NOMO-1 treated with dmso at 0.1 percent for 144 hours (cell line): ENCODE results near the gene ADCK1.
A peak's percentile ranks its signal among the peaks of the same experiment; 100 is the strongest.
"Not testable (repeated sequence)": the region's sequence is repeated elsewhere in the genome, so short reads cannot be mapped to it uniquely, and the experiment has no call there.

Source experiments
- DNase-seq: peaks from one replicate; lab custom pipeline; 2025; ENCODE audit not compliant: unreplicated experiment; lab: John Stamatoyannopoulos, UW

ADCK1 gene, protein sequence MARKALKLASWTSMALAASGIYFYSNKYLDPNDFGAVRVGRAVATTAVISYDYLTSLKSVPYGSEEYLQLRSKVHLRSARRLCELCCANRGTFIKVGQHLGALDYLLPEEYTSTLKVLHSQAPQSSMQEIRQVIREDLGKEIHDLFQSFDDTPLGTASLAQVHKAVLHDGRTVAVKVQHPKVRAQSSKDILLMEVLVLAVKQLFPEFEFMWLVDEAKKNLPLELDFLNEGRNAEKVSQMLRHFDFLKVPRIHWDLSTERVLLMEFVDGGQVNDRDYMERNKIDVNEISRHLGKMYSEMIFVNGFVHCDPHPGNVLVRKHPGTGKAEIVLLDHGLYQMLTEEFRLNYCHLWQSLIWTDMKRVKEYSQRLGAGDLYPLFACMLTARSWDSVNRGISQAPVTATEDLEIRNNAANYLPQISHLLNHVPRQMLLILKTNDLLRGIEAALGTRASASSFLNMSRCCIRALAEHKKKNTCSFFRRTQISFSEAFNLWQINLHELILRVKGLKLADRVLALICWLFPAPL

DNA sequence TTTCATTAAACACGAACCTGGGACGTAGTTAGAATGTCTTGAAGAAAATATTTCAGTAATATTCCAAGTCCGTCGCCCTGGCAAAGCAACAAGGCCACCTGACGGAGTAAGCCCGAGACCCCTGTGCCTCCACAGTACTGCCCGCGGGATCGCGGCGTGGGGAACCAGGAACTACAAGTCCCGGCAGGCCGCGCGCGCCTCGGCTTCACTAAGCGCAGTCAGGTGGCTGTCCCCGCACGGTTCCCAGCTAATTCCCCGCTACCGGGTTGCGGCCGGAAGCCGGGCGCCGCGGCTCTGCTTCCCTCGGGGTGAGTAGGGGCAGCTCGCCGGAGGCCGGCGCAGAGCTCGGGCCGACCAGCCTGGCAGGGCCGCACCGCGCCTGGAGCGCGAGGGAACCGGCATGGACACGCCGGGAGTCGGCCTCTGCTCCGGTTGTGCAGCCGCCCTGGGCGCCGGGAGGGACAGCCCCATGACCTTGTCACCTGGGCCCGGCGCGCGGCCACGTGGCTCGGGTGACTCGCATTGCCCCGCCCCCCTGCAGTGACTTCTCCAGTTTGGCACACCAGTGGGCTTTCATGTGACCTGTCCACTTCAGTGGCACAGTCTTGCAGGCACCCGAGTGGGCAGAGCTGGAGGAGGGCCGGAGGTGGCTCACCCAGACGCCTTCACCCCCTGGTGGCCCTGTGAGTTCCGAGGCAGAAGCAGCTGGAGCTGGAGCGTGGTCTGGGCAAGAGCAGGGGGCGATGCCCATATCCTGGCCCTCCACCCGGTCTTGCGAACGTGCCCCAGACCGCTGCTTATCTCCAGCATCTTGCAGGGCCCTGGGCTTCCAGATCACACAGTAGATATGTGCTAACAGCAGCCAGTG, at the start of gene ADCK1:
ADCK1 (plus strand) TSS at position 247 of the 868 bp plus-strand sequence. CDS start 18,870 bp downstream, outside the sequence.
- peak; percentile 59 for DNase-seq

DNA sequence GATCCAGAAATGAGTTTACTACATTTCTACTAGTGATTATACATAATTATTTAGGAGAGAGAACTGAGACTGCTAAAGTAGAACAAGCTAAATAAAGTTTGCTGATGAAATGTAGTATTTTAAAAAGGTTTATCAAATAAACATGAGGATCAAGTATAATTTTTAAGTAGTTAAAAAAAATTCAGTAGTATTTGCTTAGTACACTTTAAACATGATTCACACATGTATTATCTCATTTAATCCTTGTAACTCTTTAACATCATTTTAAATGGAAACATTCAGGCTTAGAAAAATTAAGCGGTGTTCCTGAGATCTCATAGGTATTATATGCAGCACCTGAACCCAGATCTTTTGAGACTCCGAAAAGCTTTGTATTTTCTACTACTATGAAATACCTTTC, 47.6 kb upstream of the ADCK1 start:
- DNase-seq = no peak

DNA sequence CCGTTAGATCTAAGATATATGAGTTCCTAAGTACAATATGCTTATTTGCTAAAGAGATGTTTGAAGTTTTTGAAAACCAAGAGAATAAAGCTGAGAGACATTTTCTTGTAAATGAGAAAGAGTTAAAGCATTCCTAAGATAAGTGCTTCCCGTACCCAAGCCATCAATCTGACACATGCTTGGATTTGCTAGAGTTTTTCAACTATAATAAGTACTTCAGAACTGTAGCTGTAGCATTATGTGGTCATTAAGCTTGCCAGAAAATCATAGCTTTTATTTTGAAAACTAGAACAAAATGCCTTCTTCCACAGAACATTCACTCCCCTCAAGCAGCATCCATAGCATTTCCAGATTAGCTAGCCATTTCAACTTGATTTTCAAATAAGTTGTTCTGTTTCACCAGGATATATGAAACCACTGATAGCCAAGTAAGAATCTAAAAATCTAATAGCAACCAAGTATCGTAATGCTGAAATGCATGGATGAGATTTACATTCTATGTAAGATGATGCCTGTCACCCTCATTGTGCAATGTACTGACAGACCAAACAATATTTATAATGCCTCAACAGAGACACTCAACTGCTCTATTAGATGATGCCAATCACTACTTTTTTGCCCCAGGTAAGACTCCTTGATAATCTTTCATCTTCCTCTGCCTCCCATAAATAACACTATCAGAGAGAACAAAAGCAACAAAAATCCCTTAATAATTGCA, 47.0 kb upstream of the ADCK1 start:
- DNase-seq = no peak

DNA sequence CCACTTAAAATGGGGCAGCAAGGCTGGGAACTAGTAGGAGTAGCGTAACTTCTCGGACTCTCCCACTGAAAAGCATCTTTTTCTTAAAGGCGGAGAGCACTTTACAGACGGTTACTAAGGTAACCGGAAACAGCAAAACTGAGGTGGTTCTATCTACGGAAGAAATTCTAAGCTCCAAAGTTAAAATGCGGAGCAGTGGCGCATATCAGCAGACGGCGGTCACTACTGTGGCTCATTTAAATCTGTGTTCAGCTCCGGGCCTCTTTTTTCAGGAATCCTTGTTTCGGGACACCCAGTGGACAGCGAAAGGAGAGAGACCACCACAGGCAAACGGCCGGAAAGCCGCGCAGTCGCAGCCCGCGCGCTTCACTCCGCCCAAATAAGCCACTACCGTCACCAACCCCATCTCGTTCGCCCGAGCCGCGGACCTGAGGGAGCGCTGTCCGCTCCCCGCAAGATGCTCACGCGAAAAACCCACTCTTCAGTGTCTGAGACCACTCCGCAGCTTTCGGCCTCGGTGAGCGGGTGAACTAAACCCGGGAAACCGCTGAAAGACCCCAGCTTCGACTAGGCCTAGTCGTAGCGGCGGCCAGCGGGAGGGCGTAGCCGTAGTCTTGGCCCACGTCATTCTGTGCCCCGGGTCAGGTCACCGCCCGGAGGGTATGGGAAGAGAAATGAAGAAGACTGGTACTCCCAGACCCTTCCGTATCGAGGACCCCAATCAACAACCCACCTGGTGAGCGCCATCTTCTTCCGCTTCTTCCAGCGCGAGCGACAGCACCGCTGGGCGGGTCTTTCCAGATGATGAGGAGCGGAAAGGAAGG, 39.3 kb upstream of the ADCK1 start, which contains the start of gene SNW1:
SNW1 (minus strand) TSS at position 776 of the 824 bp plus-strand sequence; CDS start at position 747, 29 bp downstream.
- peak; percentile 93 for DNase-seq

DNA sequence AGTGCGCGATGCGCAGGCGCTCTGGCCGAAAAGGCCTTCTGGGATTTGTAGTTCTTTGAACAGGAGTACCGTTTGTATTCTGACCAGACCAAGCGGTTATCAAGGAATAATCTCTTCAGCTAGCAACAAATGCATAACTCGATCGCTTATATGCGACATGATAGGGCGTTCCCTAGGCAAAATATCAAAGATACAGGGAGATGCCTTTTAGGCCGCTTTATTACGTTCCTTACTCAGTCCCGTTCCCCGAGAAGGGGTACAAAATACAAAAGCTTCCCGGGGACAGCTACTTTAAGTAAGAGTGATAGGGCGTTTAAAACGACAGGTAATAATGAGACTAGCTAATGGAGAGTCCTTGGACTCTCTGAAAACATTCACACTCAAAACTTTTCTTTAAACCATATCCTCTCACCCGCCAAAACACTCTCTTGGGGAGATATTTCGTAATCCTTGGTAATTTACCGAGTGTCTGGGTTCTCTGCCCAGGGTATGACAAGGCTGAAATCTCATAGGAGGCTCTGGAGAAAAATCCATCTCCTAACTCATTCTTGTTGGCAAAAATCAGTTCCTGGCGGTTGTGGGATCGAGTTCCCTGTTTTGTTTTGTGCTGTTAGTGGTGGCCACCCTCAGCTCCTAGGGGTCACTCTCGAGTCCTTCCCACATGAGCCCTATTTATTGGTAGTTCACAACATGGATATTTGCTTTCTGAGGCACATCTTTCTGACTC, 38.5 kb upstream of the ADCK1 start:
- DNase-seq = peak; percentile 6

DNA sequence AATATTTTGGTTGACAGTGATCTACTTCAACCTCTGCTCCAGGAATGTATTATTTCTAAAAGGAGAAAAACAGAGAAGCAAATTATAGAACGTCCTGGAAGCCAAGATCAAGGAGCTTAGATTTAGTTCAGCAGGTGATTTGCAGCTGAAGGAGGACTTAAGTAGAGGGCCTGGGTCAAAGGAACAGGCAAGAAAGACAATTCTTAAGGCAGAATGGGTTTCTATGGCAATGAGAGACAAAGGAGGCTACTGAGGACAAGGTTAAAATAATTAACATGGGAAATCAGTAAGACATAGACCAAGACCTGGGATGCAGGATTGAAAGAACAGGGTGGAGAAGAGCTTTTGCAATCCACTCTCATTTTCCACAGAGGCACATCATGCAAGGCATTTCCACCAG, 36.6 kb upstream of the ADCK1 start:
- no peak for DNase-seq

DNA sequence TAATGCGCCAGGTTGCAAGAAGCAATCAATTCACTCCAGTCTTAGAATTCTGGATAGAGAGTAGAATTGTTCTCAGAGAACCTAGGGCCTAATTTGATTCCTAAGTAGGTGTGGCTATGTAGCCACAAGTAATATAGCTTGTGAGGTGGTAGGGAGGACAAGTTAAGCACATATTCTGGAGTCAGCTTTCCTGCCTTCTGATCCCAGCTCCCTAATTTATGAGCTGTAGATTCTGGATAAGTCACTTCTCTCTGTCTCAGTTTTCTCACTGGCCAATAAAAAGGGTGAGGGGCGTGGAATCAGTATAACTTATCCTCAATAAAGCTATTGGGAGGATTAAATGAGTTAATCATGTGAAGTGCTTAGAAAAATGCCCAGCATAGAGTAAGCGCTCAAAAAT, 35.9 kb upstream of the ADCK1 start:
- DNase-seq = no peak

DNA sequence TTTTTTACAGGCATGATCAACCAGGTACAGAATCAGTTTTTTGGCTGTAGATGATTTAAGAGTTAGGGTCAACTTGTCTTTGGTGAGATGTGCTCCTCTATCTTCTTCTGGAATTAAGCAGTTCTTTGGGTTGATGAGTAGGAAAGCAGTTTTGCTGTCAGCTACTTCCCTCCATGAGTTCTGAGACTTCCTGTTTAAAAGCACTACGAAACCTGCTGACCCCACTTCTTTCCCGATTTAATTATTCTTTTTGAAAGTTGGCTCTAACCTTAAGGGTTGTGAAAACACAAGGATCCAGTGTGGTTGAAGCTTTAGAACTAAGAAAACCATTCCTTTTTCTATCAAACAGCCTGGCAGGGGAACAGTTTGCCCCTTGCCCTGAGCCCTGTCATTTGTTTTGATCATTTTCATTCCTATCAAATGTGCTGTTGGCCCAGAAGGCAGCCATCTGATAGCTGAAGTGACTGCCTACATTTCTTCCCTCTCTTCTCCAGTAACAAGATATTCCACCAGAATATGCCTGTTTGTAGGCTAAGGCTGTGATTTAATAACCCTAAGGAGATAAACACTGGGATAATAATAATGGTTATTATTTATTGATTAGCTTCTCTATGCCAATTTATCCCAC, 31.4 kb upstream of the ADCK1 start:
- DNase-seq = not testable (repeated sequence)

DNA sequence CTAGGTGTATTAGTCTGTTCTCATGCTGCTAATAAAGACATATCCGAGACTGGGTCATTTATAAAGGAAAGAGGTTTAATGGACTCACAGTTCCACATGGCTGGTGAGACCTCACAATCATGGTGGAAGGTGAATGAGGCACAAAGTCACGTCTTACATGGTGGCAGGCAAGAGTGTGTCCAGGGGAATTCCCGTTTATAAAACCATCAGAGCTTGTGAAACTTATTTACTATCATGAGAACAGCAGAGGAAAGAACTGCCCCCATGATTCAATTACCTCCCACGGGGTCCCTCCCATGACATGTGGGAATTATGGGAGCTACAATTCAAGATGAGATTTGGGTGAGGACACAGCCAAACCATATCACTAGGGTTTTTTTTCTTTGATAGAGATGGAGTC, 25.9 kb upstream of the ADCK1 start:
- DNase-seq = not testable (repeated sequence)

DNA sequence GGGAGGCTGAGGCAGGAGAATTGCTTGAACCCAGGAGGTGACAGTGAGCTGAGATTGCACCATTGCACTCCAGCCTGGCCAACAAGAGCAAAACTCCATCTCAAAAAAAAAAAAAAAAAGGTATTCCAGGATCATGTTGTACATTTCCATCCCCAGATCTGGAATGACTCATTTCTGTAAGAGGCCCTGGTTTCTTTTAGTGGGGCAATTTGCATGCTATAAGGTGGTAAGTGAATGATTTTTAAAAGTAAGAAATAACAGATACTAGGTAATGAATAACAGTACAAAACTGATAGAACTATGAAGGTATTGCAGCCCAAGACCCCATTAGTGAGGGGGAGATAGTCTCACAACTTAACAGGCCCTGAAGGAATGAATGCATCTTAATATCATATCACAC, 17.7 kb upstream of the ADCK1 start:
- no peak for DNase-seq

DNA sequence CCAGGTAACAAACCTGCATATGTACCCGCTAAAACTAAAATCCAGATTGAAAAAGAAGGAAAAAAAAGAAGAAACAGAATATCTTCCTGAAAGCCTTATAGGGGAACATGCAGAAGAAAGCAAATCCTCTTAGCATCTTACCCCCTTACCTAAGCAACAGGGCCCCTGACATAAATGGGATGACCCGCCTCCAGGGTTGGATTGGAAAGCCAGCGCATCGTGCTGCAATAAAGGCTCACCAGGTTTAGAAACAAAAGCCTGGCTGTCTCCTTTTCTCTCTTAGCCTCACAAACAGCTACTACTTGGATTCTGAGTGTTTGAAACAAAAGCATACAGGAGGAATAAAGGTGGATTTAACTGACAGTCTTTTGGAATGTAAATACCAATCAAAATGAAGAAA, 13.8 kb upstream of the ADCK1 start:
- no peak for DNase-seq

DNA sequence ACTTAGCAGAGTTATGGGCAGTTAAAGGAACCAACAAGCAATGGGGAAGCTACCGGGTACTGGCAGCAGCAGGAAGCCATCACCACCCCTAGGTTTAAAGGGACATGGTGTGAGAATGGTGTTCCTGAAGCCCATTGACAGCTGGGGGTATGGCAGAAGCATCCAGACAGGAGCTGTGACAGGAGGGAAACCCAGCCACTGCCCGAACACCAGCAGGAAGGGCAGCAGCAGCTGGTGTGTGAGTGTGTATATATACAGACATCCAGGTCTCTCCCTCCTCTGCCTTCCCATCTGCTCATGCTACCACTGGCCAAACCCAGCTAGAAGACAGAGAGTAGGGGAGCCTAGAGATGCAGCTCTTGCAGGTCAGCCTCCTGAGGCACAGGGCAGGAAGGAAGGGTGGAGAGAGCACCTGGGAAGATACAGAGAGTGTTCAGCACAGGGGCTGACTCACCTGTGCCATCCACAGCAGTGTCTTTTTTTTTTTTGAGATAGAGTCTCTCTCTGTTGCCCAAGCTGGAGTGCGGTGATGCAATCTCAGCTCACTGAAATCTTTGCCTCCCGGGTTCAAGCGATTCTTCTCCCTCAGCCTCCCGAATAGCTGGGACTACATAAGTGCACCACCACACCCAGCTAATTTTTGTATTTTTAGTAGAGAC, 9.2 kb upstream of the ADCK1 start:
- no peak for DNase-seq

DNA sequence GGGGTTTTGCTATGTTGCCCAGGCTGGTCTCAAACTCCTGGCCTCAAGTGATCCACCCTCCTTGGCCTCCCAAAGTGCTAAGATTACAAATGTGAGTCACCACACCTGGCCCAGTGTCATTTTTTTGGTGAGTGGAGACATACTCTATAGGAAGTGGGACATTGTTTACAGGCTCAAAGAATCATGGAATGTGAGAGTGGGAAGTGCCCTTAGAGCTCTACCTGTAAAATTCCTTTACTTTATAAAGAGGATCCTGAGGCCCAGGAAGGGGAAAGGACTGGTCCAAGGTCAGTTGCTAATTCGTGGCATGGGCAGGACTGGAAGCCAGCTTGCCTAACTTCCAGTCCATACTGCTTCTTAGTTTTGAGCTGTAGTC, 8.7 kb upstream of the ADCK1 start:
- no peak for DNase-seq

DNA sequence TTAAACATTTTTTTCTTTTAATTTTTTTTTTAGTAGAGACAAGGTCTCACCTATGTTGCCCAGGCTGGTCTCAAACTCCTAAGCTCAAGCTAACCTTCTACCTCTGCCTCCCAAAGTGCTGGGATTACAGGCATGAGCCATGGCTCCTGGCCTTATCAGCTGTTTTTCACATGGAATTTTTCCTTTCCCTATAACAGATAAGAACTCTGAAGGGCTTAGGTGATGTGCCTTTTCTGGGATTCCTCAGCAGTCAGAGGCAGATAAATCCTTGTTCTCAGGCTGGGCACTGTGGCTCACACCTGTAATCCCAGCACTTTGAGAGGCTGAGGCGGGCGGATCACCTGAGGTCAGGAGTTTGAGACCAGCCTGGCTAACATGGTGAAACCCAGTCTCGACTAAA, 6.7 kb upstream of the ADCK1 start:
- DNase-seq = not testable (repeated sequence)

DNA sequence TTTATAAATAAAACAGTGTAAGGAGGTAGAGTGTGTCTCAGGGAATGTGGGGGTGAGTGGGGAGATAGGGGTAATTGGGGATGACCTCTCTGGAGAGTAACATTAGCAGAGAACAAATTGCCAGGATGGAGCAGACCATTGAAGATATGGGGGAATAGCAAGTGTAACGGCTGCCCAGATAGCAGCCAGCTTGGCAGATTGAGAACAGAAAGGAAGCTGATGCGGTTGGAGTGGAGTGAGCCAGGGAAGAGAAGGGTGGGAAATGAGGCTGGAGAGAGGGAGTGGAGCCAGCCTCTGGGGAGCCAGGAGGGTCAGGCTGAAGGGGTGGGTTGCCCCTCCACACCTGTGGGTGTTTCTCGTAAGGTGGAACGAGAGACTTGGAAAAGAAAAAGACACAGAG, 5.6 kb upstream of the ADCK1 start:
- DNase-seq = no peak

DNA sequence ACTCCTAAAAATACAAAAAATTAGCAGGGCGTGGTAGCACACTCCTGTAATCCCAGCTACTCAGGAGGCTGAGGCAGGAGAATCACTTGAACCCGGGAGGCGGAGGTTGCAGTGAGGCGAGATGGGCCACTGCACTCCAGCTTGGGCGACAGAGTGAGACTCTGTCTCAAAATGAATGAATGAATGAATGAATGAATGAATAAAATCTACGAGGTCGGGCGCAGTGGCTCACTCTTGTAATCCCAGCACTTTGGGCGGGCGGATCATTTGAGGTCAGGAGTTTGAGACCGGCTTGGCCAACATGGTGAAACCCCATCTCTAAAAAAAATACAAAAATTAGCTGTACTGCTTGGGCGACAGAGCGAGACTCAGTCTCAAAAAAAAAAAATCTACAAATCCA, 453 bp upstream of the ADCK1 start:
- DNase-seq = not testable (repeated sequence)

DNA sequence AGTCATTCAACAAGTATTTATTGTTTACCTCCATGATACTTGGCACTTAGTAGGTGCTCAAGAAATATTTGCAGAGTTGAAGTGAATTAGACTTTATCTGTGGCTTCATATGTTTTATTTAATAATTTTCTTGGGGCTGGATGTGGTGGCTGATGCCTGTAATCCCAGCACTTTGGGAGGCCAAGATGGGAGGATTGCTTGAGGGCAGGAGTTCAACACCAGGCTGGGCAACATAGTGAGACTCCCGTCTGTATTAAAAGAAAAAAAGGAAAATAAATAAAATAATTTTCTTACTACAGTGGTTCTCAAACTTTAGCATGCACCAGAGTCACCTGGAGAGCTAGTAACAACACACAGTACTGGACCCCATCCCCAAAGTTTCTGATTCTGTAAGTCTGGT, 905 bp downstream of the ADCK1 start:
- DNase-seq = no peak

DNA sequence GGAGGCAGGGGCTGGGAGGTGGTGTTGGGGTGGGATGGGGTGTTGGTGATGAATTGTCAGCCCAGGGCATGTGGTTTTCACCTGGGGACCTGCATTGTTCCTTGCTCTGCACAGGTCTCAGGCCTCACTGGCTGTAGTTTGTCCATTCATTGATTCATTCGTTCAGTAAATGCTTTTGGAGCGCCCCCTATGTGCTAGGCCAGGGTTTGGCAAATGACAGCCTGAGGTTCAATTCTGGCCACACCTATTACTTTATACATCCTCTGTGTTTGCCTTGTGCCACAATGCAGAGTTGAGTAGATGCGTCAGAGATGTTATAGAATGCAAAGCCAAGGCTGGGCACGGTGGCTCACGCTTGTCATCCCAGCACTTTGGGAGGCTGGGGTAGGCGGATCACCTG, 4.7 kb downstream of the ADCK1 start:
- DNase-seq = no peak

DNA sequence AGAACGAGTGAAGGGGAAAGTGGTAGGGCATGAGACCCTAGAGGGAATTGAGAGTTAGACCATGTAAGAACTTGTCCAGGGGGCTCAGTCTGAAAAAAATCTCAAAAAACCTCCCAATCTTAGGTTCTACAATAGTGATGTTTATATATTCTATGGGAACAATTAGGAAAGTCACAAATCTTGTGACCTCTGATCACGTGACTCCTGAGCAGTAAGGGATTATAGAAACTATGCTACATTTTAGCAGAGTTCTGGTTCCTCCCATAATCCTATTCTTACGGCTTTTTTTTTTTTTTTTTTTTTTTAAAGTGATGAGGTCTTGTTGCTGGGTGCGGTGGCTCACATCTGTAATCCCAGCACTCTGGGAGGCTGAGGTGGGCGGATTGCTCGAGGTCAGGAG, 5.8 kb downstream of the ADCK1 start:
- DNase-seq = no peak
